ENCODE measurements around the gene TEX11. TPM values are rescaled to one million over a fixed set of nuclear protein-coding genes. Genes with fewer than 3 reads are reported as not detected.

The TEX11 gene
- total RNA-seq, 2 experiments from 2014 or later, result not detected

DNA sequence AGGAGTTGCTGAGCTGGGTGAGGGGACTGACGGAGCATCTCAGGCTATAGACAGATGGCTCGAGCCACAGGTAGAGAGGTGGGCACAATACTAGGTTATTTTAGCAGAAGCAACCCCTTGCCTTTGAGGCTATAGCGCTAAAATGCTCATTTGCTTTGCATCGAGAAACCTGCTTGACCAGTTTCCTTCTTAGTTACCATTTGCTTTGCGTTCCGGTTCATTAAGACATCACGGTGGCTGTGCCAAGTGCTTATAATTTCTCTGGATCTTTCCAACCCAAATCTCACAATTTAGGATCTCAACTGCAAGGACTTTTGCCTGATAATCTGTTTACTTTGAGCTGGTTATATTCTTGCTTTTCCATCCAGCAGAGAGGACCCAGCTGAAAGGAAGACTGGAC is 423.0 kb downstream of the TEX11 start:
- ChIA-PET POLR2A (no interaction called here), CTCF (no interaction called here)
- no peaks in the 10 kb centered on the region for H3K9me3 Mint-ChIP-seq
- no peak overlapping the region for H3K4me3 Mint-ChIP-seq
- no peaks in the 10 kb centered on the region for H3K27me3 Mint-ChIP-seq
- H3K27ac Mint-ChIP-seq, result no peak overlapping the region
- ATAC-seq (no peak), DNase-seq (no peak)
- H3K36me3 Mint-ChIP-seq (ENCODE audit: low read depth), result peaks cover 6% of the 10 kb centered on the region
- H3K4me1 Mint-ChIP-seq (ENCODE audit: low read depth), result no peaks in the 10 kb centered on the region
- TF ChIP-seq, protein P1, sequence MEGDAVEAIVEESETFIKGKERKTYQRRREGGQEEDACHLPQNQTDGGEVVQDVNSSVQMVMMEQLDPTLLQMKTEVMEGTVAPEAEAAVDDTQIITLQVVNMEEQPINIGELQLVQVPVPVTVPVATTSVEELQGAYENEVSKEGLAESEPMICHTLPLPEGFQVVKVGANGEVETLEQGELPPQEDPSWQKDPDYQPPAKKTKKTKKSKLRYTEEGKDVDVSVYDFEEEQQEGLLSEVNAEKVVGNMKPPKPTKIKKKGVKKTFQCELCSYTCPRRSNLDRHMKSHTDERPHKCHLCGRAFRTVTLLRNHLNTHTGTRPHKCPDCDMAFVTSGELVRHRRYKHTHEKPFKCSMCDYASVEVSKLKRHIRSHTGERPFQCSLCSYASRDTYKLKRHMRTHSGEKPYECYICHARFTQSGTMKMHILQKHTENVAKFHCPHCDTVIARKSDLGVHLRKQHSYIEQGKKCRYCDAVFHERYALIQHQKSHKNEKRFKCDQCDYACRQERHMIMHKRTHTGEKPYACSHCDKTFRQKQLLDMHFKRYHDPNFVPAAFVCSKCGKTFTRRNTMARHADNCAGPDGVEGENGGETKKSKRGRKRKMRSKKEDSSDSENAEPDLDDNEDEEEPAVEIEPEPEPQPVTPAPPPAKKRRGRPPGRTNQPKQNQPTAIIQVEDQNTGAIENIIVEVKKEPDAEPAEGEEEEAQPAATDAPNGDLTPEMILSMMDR (IDR thresholded peaks at IDR 0.05), result no peak
- intact Hi-C loops (cut with micrococcal nuclease), result no loop called here

DNA sequence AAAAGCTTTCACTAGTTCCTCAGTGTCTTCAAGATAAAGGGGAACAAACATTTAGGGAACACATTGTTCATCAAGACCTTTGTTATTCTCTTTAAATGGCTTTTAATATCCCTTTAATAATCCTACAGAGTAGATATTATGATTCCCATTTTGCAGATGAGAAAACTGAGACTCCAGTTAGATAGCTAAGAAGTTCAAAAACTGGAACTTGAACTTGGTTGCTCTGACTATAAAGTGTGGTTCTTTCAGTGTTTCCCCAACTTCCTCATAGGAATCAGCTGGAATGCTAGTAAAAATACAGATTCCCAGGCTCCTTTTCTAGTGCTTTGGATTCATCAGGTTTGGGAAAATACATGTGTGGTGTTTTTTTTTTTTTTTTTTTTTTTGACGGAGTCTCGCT is 426.2 kb downstream of the TEX11 start:
- TF ChIP-seq, protein P1 (IDR thresholded peaks at IDR 0.05), result no peak
- intact Hi-C loops (cut with micrococcal nuclease), result no loop called here
- Mint-ChIP-seq H3K36me3 (ENCODE audit: low read depth) (peaks cover 6% of the 10 kb centered on the region), H3K9me3 (no peaks in the 10 kb centered on the region), H3K27me3 (no peaks in the 10 kb centered on the region), H3K27ac (no peak overlapping the region), H3K4me1 (ENCODE audit: low read depth) (no peaks in the 10 kb centered on the region), H3K4me3 (no peak overlapping the region)
- CTCF ChIA-PET, result no interaction called here
- ATAC-seq (no peak), DNase-seq (no peak)
- POLR2A ChIA-PET, result no interaction called here

DNA sequence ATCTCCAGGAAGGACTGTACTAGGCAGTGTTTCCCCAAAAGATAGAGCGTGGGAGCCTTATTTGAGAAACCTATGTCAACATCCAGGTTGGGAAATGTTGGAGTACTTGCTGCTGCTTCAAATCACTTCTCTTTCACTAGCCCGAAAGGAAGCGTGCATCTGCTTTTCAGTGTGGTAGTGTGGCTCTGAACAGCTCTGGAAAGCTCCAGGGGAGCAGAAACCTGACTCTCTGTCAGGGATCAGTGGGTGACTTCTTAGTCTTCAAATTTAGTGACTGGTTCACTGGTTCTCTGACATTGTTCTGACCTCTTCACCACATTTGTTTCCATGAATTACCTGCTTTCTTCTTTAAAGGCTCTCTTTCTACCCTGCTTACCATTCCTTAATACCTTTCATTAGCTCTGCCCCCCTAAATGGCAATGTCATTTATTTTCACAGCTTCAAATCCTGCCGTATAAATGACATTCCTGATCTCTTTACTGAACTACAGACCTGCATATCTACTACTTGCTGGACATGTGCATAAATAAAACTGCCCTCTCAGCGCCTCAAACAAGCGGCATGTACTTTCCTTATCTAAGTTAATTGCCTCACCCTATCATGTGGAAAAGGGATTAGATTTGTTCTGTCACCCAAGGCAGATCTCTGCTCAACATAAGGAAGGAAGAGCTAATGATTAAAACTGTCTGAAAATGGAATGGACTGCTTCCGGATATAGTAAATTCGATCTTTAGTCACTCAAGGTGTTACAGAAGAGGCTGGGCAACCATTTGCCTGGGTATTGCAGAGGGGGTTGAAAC is 426.8 kb downstream of the TEX11 start:
- H3K9me3 Mint-ChIP-seq, result no peaks in the 10 kb centered on the region
- POLR2A ChIA-PET, result no interaction called here
- TF ChIP-seq, protein P1 (IDR thresholded peaks at IDR 0.05), result no peak
- CTCF ChIA-PET, result no interaction called here
- intact Hi-C loops (cut with micrococcal nuclease), result no loop called here
- no peak overlapping the region for H3K27ac Mint-ChIP-seq
- no peaks in the 10 kb centered on the region for H3K4me1 Mint-ChIP-seq (ENCODE audit: low read depth)
- peaks cover 6% of the 10 kb centered on the region for H3K36me3 Mint-ChIP-seq (ENCODE audit: low read depth)
- H3K27me3 Mint-ChIP-seq, result no peaks in the 10 kb centered on the region
- DNase-seq (no peak), ATAC-seq (no peak)
- no peak overlapping the region for H3K4me3 Mint-ChIP-seq

DNA sequence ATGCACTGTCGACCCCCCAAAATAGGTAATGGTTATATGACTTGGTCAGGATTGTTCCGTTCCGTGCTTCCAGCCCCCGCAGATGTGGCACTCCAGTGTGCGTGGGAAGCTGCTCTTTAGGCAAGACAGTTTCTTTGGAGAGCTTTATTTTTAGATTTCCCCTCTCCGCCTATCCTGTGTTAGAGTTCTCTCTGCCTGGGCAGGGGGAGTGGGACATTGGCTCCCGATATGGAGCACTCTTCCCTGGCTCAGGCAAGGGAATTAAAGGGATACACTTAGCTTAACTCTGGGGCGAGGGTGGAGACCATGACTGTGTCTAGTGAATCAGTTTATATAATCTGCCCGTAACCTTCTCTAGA is 427.9 kb downstream of the TEX11 start:
- POLR2A ChIA-PET, result no interaction called here
- intact Hi-C loops (cut with micrococcal nuclease), result no loop called here
- Mint-ChIP-seq H3K4me3 (no peak overlapping the region), H3K27me3 (no peaks in the 10 kb centered on the region), H3K4me1 (ENCODE audit: low read depth) (peaks cover 3% of the 10 kb centered on the region), H3K27ac (no peak overlapping the region), H3K9me3 (no peaks in the 10 kb centered on the region), H3K36me3 (ENCODE audit: low read depth) (peaks cover 3% of the 10 kb centered on the region)
- DNase-seq (no peak), ATAC-seq (no peak)
- CTCF ChIA-PET, result no interaction called here
- TF ChIP-seq, protein P1 (IDR thresholded peaks at IDR 0.05), result no peak

DNA sequence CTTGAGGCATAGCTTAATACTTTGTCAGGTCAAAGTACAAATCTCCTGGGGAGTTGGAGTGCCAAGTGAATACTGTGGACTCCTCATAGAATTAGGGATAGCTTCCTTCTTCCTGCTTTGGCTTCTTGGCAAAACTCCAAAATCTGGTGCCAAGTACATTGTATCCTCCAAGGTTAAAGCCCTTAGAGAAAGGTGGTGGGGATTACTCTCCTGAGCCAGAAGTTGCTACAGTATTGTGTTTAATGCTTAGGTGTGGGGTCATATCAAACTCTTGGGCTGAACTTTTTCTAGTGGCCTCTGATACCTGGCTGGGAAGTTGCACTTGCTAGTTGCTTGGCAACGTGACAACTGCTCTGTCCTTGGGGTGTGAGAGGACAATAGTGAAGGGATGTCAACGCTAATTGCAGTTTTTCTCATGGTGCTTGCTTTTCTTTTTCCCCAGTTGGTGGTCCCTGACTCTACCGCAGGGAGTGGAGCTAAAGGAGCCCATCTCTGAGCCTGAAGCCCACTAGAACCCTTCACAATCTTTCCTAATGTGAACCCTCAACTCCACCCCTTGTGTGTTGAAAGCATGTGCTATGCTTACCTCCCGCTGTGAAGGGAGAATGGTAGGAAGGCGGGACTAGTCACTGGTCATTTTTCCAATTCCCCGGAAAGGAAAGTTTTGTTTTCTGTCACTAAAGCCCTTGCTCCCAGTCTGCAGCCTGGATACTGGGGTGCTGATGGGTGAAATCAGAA is 428.4 kb downstream of the TEX11 start:
- Mint-ChIP-seq H3K4me3 (no peak overlapping the region), H3K27ac (no peak overlapping the region), H3K9me3 (no peaks in the 10 kb centered on the region), H3K36me3 (ENCODE audit: low read depth) (peaks cover 3% of the 10 kb centered on the region), H3K27me3 (no peaks in the 10 kb centered on the region), H3K4me1 (ENCODE audit: low read depth) (peaks cover 5% of the 10 kb centered on the region)
- intact Hi-C loops (cut with micrococcal nuclease), result no loop called here
- ATAC-seq, result no peak
- no peak for DNase-seq
- CTCF ChIA-PET, result no interaction called here
- TF ChIP-seq, protein P1 (IDR thresholded peaks at IDR 0.05), result no peak
- POLR2A ChIA-PET, result no interaction called here

Measured in activated CD8-positive, alpha-beta T cell treated with anti-CD3 and anti-CD28 coated beads for 36 hours (primary cell).